Stimulated activated CD4-positive, alpha-beta T cell treated with anti-CD3 and anti-CD28 coated beads, Interleukin-15, amount 100 ng/mL, for 24 hours (primary cell): ENCODE results near the gene ZFP28.

Experiments
- DNase-seq: peaks from one replicate; pipeline ENCODE4 v3.0.0-alpha.2; 2020

Gene ZFP28

DNA sequence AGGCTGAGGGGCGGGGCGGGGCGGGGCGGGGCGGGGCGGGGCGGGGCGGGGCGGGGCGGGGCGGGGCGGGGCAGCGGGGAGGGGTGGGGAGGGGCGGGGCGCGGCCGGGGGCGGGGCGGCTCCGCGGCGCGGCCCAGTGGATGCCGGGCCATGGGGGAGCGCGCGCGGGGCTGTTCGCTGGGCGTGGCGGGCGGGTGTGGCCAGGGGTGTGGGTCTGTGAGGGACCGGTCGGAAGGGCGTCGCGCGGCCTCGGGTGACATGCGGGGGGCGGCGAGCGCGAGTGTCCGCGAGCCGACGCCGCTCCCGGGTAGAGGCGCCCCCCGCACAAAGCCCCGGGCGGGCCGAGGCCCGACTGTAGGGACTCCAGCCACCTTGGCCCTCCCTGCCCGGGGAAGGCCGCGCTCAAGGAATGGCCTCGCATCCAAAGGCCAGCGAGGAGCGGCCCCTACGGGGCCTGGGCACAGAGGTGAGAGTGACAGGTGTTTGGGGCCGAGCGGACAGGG lies at the start of gene ZFP28:
TSS of gene ZFP28 (plus strand) at position 188 of the 503 bp plus-strand sequence. CDS start at position 259, 71 bp downstream.
- peak; percentile 79 for DNase-seq

DNA sequence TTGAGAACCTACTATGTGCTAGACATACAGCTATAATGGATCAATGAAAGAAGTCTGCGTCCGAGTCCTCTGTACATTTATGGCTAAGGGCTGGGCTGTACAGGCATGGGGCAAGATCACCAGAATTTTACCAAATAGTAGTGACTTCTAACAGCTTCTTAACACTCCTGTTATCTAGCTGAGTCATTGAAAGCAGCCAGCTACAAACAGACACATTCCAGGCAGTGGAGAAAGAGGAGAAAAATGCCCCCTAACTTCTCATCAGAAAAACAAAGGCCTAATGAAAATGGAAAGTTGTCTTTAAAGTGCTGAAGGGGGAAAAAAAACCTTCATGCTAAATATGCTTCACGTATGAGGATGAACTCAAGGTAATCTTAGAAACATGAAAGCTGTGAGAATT lies 47.3 kb upstream of the ZFP28 start:
- no peak for DNase-seq

- DNase-seq: no peak
These were observed 34.2 kb upstream of the ZFP28 start for GRCh38 chr19:56504581-56504980.

DNA sequence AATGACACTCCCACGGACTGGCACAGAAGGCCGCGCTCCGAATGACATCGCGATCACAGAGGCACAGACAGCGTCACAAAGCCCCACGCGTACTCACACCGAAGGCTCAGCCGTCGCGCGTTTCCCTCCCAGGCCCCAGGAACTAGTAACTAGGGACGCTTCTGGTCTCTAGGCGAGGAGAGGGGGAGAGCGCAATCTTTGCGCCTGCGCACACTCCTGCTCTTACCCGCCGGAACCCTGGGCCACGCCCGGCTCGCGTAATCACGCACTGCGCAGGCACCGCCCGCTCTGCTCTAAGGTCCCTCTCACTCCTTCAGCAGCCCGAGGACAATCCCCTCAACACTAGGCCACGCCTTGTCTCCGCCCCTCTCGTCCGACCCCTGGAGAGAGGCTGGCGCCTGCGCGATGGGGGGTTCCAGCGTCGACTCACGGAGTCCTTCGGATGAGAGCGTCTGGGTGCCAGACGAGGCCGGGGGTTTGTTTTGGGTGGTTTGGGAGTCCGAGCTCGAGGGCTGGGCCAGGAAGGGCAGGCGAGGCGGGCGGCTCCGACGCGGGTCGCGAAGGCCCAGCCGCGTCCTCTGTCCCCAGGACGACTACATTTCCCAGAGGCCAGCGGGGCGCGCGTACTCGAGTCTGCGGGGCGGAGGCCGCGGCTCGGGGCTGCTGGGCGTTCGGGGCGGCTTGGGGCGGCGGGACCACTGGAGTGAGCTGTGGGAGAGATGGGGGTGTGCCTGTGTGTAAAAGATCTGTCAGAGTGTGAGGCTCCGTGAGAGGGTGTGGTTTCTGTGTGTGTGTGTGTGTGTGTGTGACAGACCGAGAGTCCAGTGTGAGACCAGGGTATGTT lies 31.1 kb upstream of the ZFP28 start, which contains the start of gene ZNF471:
TSS of gene ZNF471 (plus strand) at position 410 of the 844 bp plus-strand sequence. CDS start 3,717 bp downstream, outside the sequence.
- peak; percentile 85 for DNase-seq

GRCh38 chr19:56508290-56508778 lies 30.4 kb upstream of the ZFP28 start:
- DNase-seq: no peak

DNA sequence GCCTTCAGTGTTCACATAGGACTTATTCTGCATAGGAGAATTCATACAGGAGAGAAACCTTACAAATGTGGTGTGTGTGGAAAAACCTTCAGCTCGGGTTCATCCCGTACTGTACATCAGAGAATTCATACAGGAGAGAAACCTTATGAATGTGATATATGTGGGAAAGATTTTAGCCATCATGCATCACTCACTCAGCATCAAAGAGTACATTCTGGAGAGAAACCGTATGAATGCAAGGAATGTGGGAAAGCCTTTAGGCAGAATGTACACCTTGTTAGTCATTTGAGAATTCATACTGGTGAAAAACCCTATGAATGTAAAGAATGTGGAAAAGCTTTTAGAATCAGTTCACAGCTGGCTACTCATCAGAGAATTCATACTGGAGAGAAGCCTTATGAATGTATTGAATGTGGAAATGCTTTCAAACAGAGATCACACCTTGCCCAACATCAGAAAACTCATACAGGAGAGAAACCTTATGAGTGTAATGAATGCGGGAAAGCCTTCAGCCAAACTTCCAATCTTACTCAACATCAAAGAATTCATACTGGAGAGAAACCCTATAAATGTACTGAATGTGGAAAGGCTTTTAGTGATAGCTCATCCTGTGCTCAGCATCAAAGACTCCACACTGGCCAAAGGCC lies 13.4 kb upstream of the ZFP28 start:
- no peak for DNase-seq

GRCh38 chr19:56537442-56537841 lies 1.3 kb upstream of the ZFP28 start:
- DNase-seq: no peak

GRCh38 chr19:56538254-56538760 lies 441 bp upstream of the ZFP28 start:
- peak; percentile 89 for DNase-seq

DNA sequence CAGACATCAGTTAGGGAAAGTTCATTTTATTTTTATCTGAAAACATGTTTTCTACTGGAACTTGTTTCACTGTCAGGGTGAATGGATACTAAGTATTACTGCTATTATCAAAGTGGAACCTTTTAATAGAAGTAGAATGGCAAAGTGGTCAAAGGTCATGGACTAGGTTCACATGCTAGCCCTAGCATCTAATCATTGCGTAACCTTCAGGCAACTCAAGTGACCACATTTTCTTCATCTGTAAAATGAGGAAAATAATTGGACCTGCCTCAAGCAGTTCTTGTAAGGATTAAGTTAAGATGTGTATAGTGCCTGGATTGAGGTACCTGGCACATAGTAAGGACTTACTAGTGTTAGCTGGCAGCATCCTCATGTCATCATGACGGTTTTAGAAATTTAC lies 5.0 kb downstream of the ZFP28 start:
- DNase-seq: no peak

DNA sequence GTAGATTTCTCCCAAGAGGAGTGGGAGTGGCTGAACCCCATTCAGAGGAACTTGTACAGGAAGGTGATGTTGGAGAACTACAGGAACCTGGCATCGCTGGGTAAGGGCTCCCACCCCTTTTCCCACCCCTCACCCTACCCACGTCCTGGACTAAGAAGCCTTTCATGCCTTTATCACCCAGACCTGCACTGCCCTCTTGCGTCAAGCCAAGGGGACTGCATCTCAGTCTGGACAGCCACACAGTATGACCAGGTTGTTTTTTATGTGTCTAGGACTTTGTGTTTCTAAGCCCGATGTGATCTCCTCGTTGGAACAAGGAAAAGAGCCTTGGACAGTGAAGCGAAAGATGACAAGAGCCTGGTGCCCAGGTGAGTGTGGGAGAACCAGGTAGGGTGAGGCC lies 8.8 kb downstream of the ZFP28 start:
- DNase-seq: no peak

- DNase-seq: no peak
These were observed 15.6 kb downstream of the ZFP28 start for GRCh38 chr19:56554272-56554869.

DNA sequence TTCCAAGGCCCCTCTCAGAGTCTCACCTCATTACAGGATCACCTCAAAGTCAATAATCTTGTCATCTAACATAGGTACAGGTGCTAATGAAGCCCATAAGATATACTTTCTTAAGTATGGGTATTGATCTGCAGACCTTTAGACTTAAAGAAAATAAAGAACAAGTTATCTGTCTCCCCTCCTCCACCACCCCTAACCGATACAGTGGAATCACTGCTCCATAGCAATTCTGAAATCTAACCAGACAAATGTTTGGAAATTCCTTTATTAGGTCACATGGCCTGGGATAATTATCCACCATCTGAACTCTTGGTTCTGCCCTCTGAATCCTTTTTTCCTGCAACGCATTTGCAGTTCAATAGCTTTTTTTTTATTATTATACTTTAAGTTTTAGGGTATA lies 24.0 kb downstream of the ZFP28 start:
- DNase-seq: no peak

DNA sequence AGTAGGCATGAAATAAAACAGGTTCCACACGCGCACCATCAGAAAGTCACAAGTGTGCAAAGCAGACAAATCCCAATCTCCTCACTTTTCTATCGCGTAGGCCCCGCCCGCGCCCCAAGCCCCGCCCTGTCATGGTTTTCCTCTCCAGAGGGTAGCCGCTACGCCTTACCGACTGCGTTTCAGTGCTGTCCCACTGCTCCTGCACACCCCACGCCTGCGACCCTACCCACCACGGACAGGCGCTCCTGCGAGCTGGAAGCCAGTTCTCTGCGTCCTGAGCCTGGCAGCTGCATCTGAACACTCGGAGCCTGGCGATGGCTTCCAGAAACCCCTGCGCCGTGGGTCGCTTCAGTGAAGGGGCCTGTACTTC lies 28.1 kb downstream of the ZFP28 start:
- peak; percentile 66 for DNase-seq

DNA sequence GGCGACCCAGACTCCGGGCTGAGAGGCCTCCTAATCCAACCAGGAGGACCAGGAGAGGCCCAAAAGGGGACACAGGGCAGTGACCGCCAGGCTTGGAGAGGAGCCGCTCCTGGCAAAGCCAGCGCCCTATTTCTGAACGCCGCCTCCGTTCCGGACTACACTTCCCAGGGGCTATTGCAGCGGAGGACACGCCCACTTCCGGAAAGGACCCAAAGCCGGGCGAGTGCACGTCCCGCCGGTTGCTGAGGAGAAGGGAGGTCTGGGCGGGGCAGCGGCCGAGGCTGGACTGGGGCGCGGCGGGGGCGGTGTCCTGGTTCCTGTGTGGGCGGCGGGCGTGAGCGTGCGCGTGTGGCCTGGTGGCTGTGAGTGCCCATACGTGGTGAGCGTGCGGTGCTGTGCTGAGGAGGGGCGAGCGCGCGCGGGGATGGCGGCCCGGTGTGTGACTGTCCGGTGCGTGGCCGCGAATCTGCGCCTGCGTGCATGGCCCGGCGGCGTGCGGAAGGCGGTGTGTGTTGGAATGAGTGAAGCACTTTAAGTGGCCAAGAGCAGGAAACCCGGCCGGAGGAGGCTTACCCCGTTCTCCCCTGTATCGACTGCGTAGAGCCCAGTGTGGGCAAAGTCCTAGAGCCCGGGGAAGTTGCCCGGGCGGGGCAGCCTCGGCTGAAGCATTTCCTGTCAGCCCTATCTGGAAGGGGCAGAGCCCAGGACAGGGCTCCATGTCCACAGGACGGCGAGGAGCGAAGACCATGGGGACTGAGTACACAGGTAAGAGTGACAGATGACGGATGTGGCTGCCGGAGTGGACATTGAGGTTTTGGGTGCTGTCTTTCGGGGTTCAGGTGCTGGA lies 28.7 kb downstream of the ZFP28 start, which contains the start of gene ZNF470:
TSS of gene ZNF470 (plus strand) at position 195 of the 847 bp plus-strand sequence. CDS start 2,844 bp downstream, outside the sequence.
- peak; percentile 94 for DNase-seq

GRCh38 chr19:56572589-56572988 lies 33.8 kb downstream of the ZFP28 start:
- no peak for DNase-seq

DNA sequence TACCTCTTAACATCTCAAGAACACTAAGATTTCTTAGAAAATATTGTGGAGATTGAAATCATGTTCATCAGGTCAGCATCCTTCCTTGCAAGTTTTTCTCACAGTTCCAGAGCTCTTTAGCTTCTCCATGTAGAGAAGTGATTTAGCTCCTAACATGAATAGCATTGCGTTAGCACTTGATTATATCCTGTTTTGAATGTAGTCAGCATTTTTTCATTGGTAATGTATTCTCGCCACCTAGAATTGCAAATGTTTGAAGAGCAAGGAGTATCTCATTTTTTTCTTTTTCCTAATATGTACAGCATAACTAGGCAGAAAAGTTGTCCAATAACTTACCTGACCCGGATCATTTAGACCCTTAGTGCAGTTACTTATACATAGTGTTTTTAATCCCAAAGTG lies 35.2 kb downstream of the ZFP28 start:
- DNase-seq: no peak

DNA sequence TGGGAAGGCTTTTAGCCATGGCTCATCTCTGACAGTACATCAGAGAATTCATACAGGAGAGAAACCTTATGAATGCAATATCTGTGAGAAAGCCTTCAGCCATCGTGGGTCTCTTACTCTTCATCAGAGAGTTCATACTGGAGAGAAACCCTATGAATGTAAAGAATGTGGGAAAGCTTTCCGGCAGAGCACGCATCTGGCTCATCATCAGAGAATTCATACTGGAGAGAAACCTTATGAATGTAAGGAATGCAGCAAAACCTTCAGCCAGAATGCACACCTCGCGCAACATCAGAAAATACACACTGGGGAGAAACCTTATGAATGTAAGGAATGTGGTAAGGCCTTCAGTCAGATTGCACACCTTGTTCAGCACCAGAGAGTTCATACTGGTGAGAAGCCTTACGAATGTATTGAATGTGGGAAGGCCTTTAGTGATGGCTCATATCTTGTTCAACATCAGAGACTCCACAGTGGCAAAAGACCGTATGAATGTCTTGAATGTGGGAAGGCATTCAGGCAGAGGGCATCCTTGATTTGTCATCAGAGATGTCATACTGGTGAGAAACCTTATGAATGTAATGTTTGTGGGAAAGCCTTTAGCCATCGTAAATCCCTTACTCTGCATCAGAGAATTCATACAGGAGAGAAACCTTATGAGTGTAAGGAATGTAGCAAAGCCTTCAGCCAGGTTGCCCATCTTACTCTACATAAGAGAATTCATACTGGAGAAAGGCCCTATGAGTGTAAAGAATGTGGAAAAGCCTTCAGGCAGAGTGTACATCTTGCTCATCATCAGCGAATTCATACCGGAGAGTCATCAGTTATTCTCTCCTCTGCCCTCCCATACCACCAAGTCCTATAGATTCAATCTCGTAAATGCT lies 39.2 kb downstream of the ZFP28 start:
- no peak for DNase-seq

- no peak for DNase-seq
These were observed 55.7 kb downstream of the ZFP28 start for GRCh38 chr19:56594446-56594782.

DNA sequence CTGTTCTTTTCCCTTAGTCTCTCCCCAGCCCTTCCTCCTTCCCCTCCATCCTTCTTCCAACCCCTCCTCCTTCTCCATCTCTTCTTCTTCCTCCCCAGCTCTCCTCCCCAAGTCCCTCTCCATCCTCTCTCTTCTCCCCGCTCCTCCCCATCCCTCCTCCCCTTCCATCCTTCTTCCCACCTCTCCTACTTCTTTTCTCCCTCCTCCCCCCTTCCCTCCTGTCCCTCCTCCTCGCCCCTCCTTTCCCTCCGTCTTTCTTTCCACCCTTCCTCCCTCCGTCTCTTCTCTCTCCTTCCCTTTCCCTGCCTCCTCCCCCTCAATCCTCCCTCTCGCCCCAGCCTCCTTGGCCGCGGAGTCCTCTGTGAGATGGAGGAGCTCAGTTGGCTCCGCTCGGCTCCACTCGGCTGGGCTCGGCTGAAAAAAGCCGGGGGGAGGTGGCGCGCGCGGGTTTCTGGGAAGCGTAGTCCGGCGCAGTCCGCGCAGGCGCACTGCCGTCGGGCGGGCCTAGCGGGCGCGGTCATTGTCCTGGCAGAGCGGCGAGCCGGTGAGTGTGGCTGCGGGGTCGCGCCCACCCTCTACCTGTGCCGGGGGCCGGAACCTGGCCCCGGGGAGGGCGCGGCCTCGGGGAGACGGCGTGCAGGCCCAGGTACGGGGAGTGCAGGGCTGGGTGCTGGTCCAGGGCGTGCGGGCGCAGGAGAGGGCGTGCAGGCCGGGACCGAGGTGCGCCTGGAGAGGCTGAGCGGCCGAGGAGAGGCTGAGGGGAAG lies 56.2 kb downstream of the ZFP28 start, which contains the start of gene ZNF71:
TSS of gene ZNF71 (plus strand) at position 520 of the 765 bp plus-strand sequence. CDS start 6,257 bp downstream, outside the sequence.
- DNase-seq: peak; percentile 92

- DNase-seq: no peak
These were observed 56.8 kb downstream of the ZFP28 start for GRCh38 chr19:56595548-56595899.
